ENCODE data around the gene WDR7.

Gene WDR7

DNA sequence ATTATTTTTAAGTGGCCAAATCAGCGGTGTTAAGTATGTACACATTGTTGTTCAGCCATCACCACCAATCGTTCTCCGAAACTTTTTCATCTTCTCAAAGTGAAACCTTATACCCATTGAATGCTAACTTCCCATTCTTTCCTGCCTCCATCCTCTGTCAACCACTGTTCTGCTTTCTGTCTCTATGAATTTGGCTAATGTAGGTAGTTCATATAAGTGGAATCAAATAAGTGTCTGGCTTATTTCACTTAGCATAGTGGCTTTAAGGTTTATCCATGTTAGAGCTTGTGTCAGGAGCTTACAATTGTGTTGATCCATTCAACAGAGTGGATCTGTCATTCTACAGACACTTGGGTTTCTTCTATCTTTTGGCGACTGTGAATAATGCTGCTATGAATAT lies 192.1 kb downstream of the WDR7 start:
- DNase-seq (ENCODE audit: extremely low spot score): no peak
- POLR2A ChIA-PET: no interaction called here
- TF ChIP-seq LEF1 (IDR thresholded peaks at IDR 0.05; ENCODE audit: borderline replicate concordance) (no peak), L3MBTL2 (conservative IDR thresholded peaks at IDR 0.05) (no peak), SUZ12 (IDR thresholded peaks at IDR 0.05) (no peak), ARNT (IDR thresholded peaks at IDR 0.05) (no peak), CTBP1 (IDR thresholded peaks at IDR 0.05; ENCODE audit: borderline replicate concordance) (no peak), BHLHE40 (IDR thresholded peaks at IDR 0.05; ENCODE audit: borderline replicate concordance) (no peak), FOXA1 (IDR thresholded peaks at IDR 0.05) (no peak), ELF4 (IDR thresholded peaks at IDR 0.05) (no peak), TARDBP (IDR thresholded peaks at IDR 0.05) (no peak), HDGF (IDR thresholded peaks at IDR 0.05; ENCODE audit: borderline replicate concordance) (no peak), FOXK2 (IDR thresholded peaks at IDR 0.05) (no peak), FOXM1 (IDR thresholded peaks at IDR 0.05; ENCODE audit: borderline replicate concordance) (no peak), ZNF384 (IDR thresholded peaks at IDR 0.05) (no peak), NFRKB (IDR thresholded peaks at IDR 0.05) (no peak), SP1 (IDR thresholded peaks at IDR 0.05) (no peak)
- TF ChIP-seq, protein P1, sequence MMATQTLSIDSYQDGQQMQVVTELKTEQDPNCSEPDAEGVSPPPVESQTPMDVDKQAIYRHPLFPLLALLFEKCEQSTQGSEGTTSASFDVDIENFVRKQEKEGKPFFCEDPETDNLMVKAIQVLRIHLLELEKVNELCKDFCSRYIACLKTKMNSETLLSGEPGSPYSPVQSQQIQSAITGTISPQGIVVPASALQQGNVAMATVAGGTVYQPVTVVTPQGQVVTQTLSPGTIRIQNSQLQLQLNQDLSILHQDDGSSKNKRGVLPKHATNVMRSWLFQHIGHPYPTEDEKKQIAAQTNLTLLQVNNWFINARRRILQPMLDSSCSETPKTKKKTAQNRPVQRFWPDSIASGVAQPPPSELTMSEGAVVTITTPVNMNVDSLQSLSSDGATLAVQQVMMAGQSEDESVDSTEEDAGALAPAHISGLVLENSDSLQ (IDR thresholded peaks at IDR 0.05): no peak
- CTCF ChIA-PET: no interaction called here

DNA sequence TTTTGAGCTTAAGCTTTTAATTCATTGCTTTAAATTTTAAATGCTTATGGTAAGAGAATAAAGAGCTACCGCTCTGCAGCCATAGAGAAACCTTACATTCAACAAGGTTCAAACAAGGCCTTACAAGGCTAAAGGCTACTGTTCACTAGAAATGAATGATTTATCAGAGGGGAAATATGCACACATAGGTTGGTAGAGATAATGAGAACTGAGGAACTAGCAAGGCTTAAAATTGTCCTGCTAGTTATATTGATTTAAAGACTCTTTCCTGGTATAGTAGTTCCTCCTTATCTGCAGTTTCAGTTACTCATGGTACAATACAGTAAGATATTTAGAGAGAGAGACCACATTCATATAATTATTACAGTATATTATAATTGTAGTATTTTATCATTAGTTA lies 193.4 kb downstream of the WDR7 start:
- CTCF ChIA-PET: no interaction called here
- POLR2A ChIA-PET: no interaction called here
- TF ChIP-seq CTBP1 (IDR thresholded peaks at IDR 0.05; ENCODE audit: borderline replicate concordance): no peak
- no peak for TF ChIP-seq FOXA1 (IDR thresholded peaks at IDR 0.05)
- no peak for TF ChIP-seq BHLHE40 (IDR thresholded peaks at IDR 0.05; ENCODE audit: borderline replicate concordance)
- no peak for TF ChIP-seq ZNF384 (IDR thresholded peaks at IDR 0.05)
- no peak for DNase-seq (ENCODE audit: extremely low spot score)

DNA sequence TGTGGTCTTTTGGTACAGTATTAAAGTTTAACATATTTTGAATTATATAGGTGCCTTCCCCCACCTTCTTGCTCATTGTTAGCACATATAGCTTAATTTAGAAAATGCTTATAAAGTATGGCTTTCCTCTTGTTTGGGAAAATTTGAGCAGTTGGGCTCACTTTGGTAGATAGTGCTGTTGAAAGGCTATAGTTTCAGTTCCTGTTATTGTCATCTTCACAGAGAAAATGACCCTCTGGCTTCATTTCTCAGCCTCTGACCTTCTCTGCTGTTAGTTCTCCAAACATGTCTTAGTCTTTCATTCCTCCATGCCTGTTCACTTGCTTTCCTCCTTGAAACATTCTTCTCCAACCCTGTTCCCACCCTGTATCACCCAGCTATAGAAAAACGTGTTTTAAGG lies 200.6 kb downstream of the WDR7 start:
- TF ChIP-seq TARDBP (IDR thresholded peaks at IDR 0.05) (no peak), BHLHE40 (IDR thresholded peaks at IDR 0.05; ENCODE audit: borderline replicate concordance) (no peak), L3MBTL2 (conservative IDR thresholded peaks at IDR 0.05) (no peak), HDGF (IDR thresholded peaks at IDR 0.05; ENCODE audit: borderline replicate concordance) (no peak), FOXK2 (IDR thresholded peaks at IDR 0.05) (no peak), NFRKB (IDR thresholded peaks at IDR 0.05) (no peak), CTBP1 (IDR thresholded peaks at IDR 0.05; ENCODE audit: borderline replicate concordance) (no peak), FOXA1 (IDR thresholded peaks at IDR 0.05) (no peak), ELF4 (IDR thresholded peaks at IDR 0.05) (no peak), SUZ12 (IDR thresholded peaks at IDR 0.05) (no peak), ARNT (IDR thresholded peaks at IDR 0.05) (no peak), LEF1 (IDR thresholded peaks at IDR 0.05; ENCODE audit: borderline replicate concordance) (no peak)
- POLR2A ChIA-PET: interaction anchor here (0.6 kb wide), 1 partner anchor 572 kb away, joined by 4 read pairs; no protein-coding TSS in a partner anchor
- CTCF ChIA-PET: no interaction called here
- no peak for DNase-seq (ENCODE audit: extremely low spot score)

DNA sequence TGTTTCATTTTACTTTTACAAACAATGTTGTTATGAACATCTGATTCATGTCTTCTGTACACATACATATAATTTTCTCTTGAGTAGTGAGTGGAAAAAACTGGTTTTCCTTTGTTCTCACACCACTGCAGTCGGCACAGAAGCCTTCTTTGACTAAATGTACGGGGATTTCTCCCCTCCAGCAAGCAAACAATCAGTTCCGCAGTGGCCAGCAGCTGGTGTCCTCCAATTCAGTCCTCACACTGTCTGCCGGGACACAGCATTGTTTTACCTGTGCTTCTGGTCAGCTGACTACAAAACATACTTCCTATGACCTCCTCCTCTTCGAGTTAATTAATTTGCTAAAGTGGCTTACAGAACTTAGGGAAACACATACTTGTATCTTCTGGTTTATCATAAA lies 202.8 kb downstream of the WDR7 start:
- ChIA-PET POLR2A (no interaction called here), CTCF (no interaction called here)
- no peak for DNase-seq (ENCODE audit: extremely low spot score)
- TF ChIP-seq FOXA1 (IDR thresholded peaks at IDR 0.05) (no peak), TARDBP (IDR thresholded peaks at IDR 0.05) (no peak), HDGF (IDR thresholded peaks at IDR 0.05; ENCODE audit: borderline replicate concordance) (no peak), L3MBTL2 (conservative IDR thresholded peaks at IDR 0.05) (no peak), FOXK2 (IDR thresholded peaks at IDR 0.05) (no peak), SUZ12 (IDR thresholded peaks at IDR 0.05) (no peak), ELF4 (IDR thresholded peaks at IDR 0.05) (no peak)
- TF ChIP-seq, protein P1 (IDR thresholded peaks at IDR 0.05): no peak

DNA sequence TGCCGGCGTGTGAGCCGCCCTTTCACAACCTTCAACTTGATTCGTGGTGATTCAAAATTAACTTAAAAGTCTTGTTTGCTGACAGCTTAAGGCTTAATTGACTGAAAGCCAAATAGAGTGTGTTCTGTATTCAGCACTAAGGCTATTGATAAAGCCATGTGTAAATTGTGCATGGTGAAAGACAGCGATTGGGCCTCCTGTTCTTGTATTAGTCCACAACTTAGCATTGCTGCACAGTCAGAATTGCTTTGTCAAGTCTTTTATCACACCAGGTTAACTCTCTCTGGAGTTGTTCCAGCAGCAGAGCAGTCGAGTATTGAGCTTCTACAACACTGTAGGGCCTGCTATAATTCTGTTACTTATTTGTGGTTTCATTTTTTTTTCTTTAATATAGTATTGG lies 210.1 kb downstream of the WDR7 start:
- TF ChIP-seq ARNT (IDR thresholded peaks at IDR 0.05): no peak
- no peak for TF ChIP-seq TARDBP (IDR thresholded peaks at IDR 0.05)
- TF ChIP-seq HDGF (IDR thresholded peaks at IDR 0.05; ENCODE audit: borderline replicate concordance): no peak
- TF ChIP-seq FOXA1 (IDR thresholded peaks at IDR 0.05): no peak
- TF ChIP-seq ZNF384 (IDR thresholded peaks at IDR 0.05): no peak
- no peak for TF ChIP-seq LEF1 (IDR thresholded peaks at IDR 0.05; ENCODE audit: borderline replicate concordance)
- TF ChIP-seq, protein P1 (IDR thresholded peaks at IDR 0.05): no peak
- no peak for TF ChIP-seq SUZ12 (IDR thresholded peaks at IDR 0.05)
- no peak for TF ChIP-seq CTBP1 (IDR thresholded peaks at IDR 0.05; ENCODE audit: borderline replicate concordance)
- no peak for TF ChIP-seq L3MBTL2 (conservative IDR thresholded peaks at IDR 0.05)
- no peak for TF ChIP-seq FOXK2 (IDR thresholded peaks at IDR 0.05)
- TF ChIP-seq ELF4 (IDR thresholded peaks at IDR 0.05): no peak
- no peak for TF ChIP-seq FOXM1 (IDR thresholded peaks at IDR 0.05; ENCODE audit: borderline replicate concordance)
- TF ChIP-seq SP1 (IDR thresholded peaks at IDR 0.05): no peak
- no peak for TF ChIP-seq BHLHE40 (IDR thresholded peaks at IDR 0.05; ENCODE audit: borderline replicate concordance)
- no peak for TF ChIP-seq NFRKB (IDR thresholded peaks at IDR 0.05)
- POLR2A ChIA-PET: no interaction called here
- CTCF ChIA-PET: no interaction called here
- DNase-seq (ENCODE audit: extremely low spot score): no peak

DNA sequence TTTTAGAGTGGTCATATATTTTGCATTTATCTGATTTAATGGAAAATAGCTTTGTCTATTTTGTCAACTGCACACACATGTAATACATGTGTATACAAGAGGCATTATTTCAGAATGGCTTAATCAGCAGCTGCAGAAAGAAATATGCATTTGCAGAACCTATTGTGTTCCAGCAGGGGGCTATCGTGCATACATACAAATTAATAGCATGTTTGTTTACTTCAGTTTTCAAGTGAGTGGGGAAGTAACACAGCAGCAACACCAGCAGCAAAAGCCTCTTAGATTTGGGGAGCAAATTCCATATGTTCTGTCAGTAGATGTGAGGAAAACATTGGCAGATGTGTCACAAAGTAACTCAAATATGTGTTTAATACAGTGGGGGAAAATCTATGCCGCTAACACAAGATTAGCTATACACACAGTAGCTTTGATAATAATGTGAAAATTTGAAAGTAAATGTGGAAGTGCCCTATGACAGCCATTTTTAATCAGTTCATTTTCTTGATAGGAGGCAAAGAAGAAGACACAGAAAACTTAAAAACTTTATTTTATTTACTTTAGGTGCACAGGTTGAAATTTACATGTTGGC lies 218.1 kb downstream of the WDR7 start:
- ChIA-PET CTCF (interaction anchor here (0.7 to 1.2 kb wide), 3 partner anchors 20 to 105 kb away, joined by 3 read pairs; no protein-coding TSS in a partner anchor), POLR2A (no interaction called here)
- DNase-seq (ENCODE audit: extremely low spot score): peak; percentile 8
- TF ChIP-seq HDGF (IDR thresholded peaks at IDR 0.05; ENCODE audit: borderline replicate concordance) (no peak), LEF1 (IDR thresholded peaks at IDR 0.05; ENCODE audit: borderline replicate concordance) (no peak), FOXK2 (IDR thresholded peaks at IDR 0.05) (no peak), TARDBP (IDR thresholded peaks at IDR 0.05) (no peak), L3MBTL2 (conservative IDR thresholded peaks at IDR 0.05) (no peak), FOXA1 (IDR thresholded peaks at IDR 0.05) (no peak), SUZ12 (IDR thresholded peaks at IDR 0.05) (no peak), ZNF384 (IDR thresholded peaks at IDR 0.05) (no peak), CTBP1 (IDR thresholded peaks at IDR 0.05; ENCODE audit: borderline replicate concordance) (no peak), FOXM1 (IDR thresholded peaks at IDR 0.05; ENCODE audit: borderline replicate concordance) (no peak)
